Measurements from ENCODE around the gene ROCK2. TPM values are rescaled to one million over a fixed set of nuclear protein-coding genes. Genes with fewer than 3 reads are reported as not detected.
A peak's percentile ranks its signal among the peaks of the same experiment; 100 is the strongest.

Gene ROCK2
- total and polyA plus RNA-seq, 2 of the 13 experiments (the other 11 are each of a cell fraction or from before 2014, with no cell fraction given): 38.1 to 119 TPM

- TF ChIP-seq ZBTB49 (CRISPR knock-in tag; IDR thresholded peaks at IDR 0.05; ENCODE audit: borderline replicate concordance) (no peak), ZNF784 (CRISPR knock-in tag; IDR thresholded peaks at IDR 0.05; ENCODE audit: borderline replicate concordance) (peak; percentile 13; the same call in 1 of the 2 replicates)
Measured at GRCh38 chr2:11159574-11160170, 184.8 kb downstream of the ROCK2 start (continued).

- FAIRE-seq (no peak), DNase-seq (ENCODE audit: low spot score) (no peak), ATAC-seq (peak; percentile 42)
- Histone ChIP-seq H3K27ac (ENCODE audit: extremely low read length, insufficient read depth, low read length) (no peak overlapping the region), H3K4me1 (ENCODE audit: insufficient read depth, low read length) (peaks cover 64% of the 10 kb centered on the region), H3K9ac (ENCODE audit: insufficient read depth, low read depth, low read length) (0 out of 2 replicates have a peak overlapping the region, but pooled peaks have one; percentile 11), H3K79me2 (ENCODE audit: insufficient read depth, low read length) (no peaks in the 10 kb centered on the region), H3K27me3 (ENCODE audit: control insufficient read depth in 1 of 2, insufficient read depth in 2 of 2, low read length in 2 of 2) (peaks cover 6 to 32% of the 10 kb centered on the region in 2 experiments; a peak in 4 of 5 replicates), H3K36me3 (replicated peaks in 1 of 2; ENCODE audit: control insufficient read depth in 1 of 2, insufficient read depth in 2 of 2, low read length in 2 of 2) (no peaks in the 10 kb centered on the region), H3K4me2 (ENCODE audit: low read depth, low read length) (peak overlapping the region; percentile 82), H2AFZ (ENCODE audit: low read length) (no peak overlapping the region), H3K9me3 (ENCODE audit: low read length) (no peaks in the 10 kb centered on the region), H4K20me1 (ENCODE audit: insufficient read depth, low read length) (no peaks in the 10 kb centered on the region), H3K4me3 (replicated peaks in 1 of 3; ENCODE audit: insufficient read depth in 1 of 3, low read depth in 2 of 3, low read length in 3 of 3) (peak overlapping the region; percentile 11 to 65 (median 29); a peak in 3 of 6 replicates)
- WGBS (ENCODE audit: low lambda C conversion rate): 31% methylated on average over 9 of the region's 14 CpGs
- no TSS peak for BruUV-seq (replicated peaks)
- intact Hi-C loops (cut with micrococcal nuclease; ENCODE audit: unreplicated experiment) (no loop called here), in situ Hi-C loops (cut with HindIII; ENCODE audit: extremely low pct_ligation_motif_present, low pct_unique_long_range_greater_than_20kb) (no loop called here)
- ChIA-PET CTCF (ENCODE audit: low intra/inter-chr PET ratio, low total read pairs) (no interaction called here), POLR2A (interaction anchor here (0.8 to 1.2 kb wide), 3 partner anchors 10 to 184 kb away, joined by 3 read pairs; no protein-coding TSS in a partner anchor)
- TF ChIP-seq ZNF24 (IDR thresholded peaks at IDR 0.05): no peak
- TF ChIP-seq ZNF350 (CRISPR knock-in tag; IDR thresholded peaks at IDR 0.05; ENCODE audit: borderline replicate concordance, low read depth): no peak
- no peak for TF ChIP-seq ELF1 (CRISPR knock-in tag; IDR thresholded peaks at IDR 0.05)
- TF ChIP-seq RFX1 (IDR thresholded peaks at IDR 0.05): no peak
- TF ChIP-seq HMG20A (CRISPR knock-in tag; IDR thresholded peaks at IDR 0.05; ENCODE audit: borderline replicate concordance): no peak
- no peak for TF ChIP-seq RFXAP (CRISPR knock-in tag; IDR thresholded peaks at IDR 0.05; ENCODE audit: borderline replicate concordance)
- no peak for TF ChIP-seq ZSCAN30 (CRISPR knock-in tag; IDR thresholded peaks at IDR 0.05)
- no peak for TF ChIP-seq HMGXB4 (CRISPR knock-in tag; IDR thresholded peaks at IDR 0.05; ENCODE audit: borderline replicate concordance in 1 of 2, low read depth in 1 of 2)
- TF ChIP-seq EED (CRISPR knock-in tag; IDR thresholded peaks at IDR 0.05): no peak
- no peak for TF ChIP-seq ZBTB21 (CRISPR knock-in tag; IDR thresholded peaks at IDR 0.05)
- no peak for TF ChIP-seq FLYWCH1 (CRISPR knock-in tag; IDR thresholded peaks at IDR 0.05)
- TF ChIP-seq GABPB1 (CRISPR knock-in tag; IDR thresholded peaks at IDR 0.05): peak; percentile 56; the same call in 1 of the 2 replicates
- TF ChIP-seq KDM1A (CRISPR knock-in tag; IDR thresholded peaks at IDR 0.05): no peak
- 0 out of 2 replicates have a peak, but pooled peaks have one; percentile 49 for TF ChIP-seq ARNT2 (CRISPR knock-in tag; IDR thresholded peaks at IDR 0.05; ENCODE audit: low read depth)
- TF ChIP-seq SP5 (CRISPR knock-in tag; IDR thresholded peaks at IDR 0.05; ENCODE audit: borderline replicate concordance, low read depth): peak; percentile 66
- peak; percentile 23; the same call in 1 of the 2 replicates for TF ChIP-seq KDM5B (CRISPR knock-in tag; IDR thresholded peaks at IDR 0.05; ENCODE audit: borderline replicate concordance)
Measured at GRCh38 chr2:11158916-11159573, 185.4 kb downstream of the ROCK2 start.

All from HepG2 (cell line).